Adrenal gland (tissue), 12 donors: ENCODE data around the gene CARS1. TPM values are rescaled to one million over a fixed set of nuclear protein-coding genes. Genes with fewer than 3 reads are reported as not detected.

ENCODE experiments used
- DNase-seq, 7 donors: peaks; one replicate each; pipeline ENCODE4 v3.0.0-alpha.2; 2019 to 2020
- H3K27ac ChIP-seq, 5 donors: fragments of 200-600 bp; sonication (generic) in 4 of 5; 1 replicate in 3 of 5; 2 replicates in 2 of 5; pipeline versions ENCODE4 v1.5.1 to v1.8.0; 2016 to 2020; ENCODE audit warnings: mild to moderate bottlenecking in 1 of 5
- H3K27me3 ChIP-seq: fragments of 200-600 bp; 2 replicates; pipeline ENCODE4 v1.8.0; 2021
- H3K36me3 ChIP-seq, 2 donors: fragments of 200-600 bp; replicated peaks in 1 of 2; 1 replicate in 1 of 2; 2 replicates in 1 of 2; pipeline versions ENCODE4 v1.5.1 to v1.8.0; 2018 to 2022
- H3K4me1 ChIP-seq, 2 donors: fragments of 200-600 bp; replicated peaks in 1 of 2; 1 replicate in 1 of 2; 2 replicates in 1 of 2; pipeline versions ENCODE4 v1.5.1 to v1.8.0; 2018 to 2021
- H3K4me3 ChIP-seq, 4 donors: fragments of 200-600 bp; sonication (generic) in 3 of 4; one replicate each; pipeline ENCODE4 v1.5.1; 2016 to 2018
- H3K9me3 ChIP-seq, 3 donors: fragments of 200-600 bp; sonication (generic) in 1 of 3; replicated peaks in 1 of 3; 1 replicate in 2 of 3; 2 replicates in 1 of 3; pipeline versions ENCODE4 v1.5.1 to v1.8.0; 2016 to 2021
- POLR2A ChIP-seq, 2 donors: fragments of 450-650 bp; IDR thresholded peaks; one replicate each; pipeline ENCODE4 v1.6.1; 2017; ENCODE audit warnings: antibody characterized with exemption in 2 of 2, mild to moderate bottlenecking in 2 of 2, moderate library complexity in 1 of 2
- WGBS, 4 donors: extraction: QIAGEN DNeasy Blood & Tissue Kit in 2 of 4; methylation state at CpG; one replicate each; pipeline versions ENCODE4 v1.1.5 to v1.1.7; 2013 to 2017; 5-methylcytosine and 5-hydroxymethylcytosine counted together
- intact Hi-C, 2 donors: fragments of 100-400 bp; cut with DNase I; formaldehyde crosslinking; loops; one replicate each; pipeline versions ENCODE4 v1.14.1 to v1.15.0; 2022 to 2023
- polyA plus RNA-seq, 3 donors: library from polyadenylated mRNA; stranded (reverse); fragments of 200-250 nt in 2 of 3; fragments of 350-450 nt in 1 of 3; fragmentation: Illumina TruSeq in 1 of 3; extraction: RNeasy Lipid Tissue Mini Kit (QIAGEN cat#74804) in 1 of 3; gene quantifications; one replicate each; pipeline ENCODE4 v1.2.3, GENCODE V29; 2013 to 2014
- total RNA-seq, 9 donors: library from RNA; depleted of rRNA in 4 of 9; stranded (reverse); fragments of >200 nt in 4 of 9; fragments of 120-200 nt in 1 of 9; fragmentation: NEBNext Ultra II Directional in 1 of 9; extraction: Animal tissue kit (Norgen Biotek cat#: 25700) in 1 of 9; gene quantifications; one replicate each; pipeline versions ENCODE4 v1.1.0 to v1.2.4, GENCODE V29; 2013 to 2023
- TF ChIP-seq, protein P1 (sequence below), 6 experiments: fragments of 450-650 bp in 4 of 6; fragments of 200-600 bp in 2 of 6; sonication (generic) in 1 of 6; IDR thresholded peaks; 1 replicate in 5 of 6; 2 replicates in 1 of 6; pipeline versions ENCODE4 v1.5.1 to v1.8.0; 2016 to 2021; ENCODE audit warnings: antibody characterized with exemption in 6 of 6, mild to moderate bottlenecking in 2 of 6, moderate library complexity in 1 of 6
- donor health status: healthy with polysubstance abuse.
- donor health status: Bipolar disorder and iron deficiency.
- donor health status: DM: yes; HTN: yes; CAD: no.
- donor health status: DM: no; HTN: no; CAD: no.
- donor health status: DM: no; HTN: no; CAD: no.
- donor health status: DM: yes; HTN: yes; CAD: no.

The CARS1 gene
- total and polyA plus RNA-seq, 12 donors: 17.2 to 46.7 (median 31.5) TPM

DNA sequence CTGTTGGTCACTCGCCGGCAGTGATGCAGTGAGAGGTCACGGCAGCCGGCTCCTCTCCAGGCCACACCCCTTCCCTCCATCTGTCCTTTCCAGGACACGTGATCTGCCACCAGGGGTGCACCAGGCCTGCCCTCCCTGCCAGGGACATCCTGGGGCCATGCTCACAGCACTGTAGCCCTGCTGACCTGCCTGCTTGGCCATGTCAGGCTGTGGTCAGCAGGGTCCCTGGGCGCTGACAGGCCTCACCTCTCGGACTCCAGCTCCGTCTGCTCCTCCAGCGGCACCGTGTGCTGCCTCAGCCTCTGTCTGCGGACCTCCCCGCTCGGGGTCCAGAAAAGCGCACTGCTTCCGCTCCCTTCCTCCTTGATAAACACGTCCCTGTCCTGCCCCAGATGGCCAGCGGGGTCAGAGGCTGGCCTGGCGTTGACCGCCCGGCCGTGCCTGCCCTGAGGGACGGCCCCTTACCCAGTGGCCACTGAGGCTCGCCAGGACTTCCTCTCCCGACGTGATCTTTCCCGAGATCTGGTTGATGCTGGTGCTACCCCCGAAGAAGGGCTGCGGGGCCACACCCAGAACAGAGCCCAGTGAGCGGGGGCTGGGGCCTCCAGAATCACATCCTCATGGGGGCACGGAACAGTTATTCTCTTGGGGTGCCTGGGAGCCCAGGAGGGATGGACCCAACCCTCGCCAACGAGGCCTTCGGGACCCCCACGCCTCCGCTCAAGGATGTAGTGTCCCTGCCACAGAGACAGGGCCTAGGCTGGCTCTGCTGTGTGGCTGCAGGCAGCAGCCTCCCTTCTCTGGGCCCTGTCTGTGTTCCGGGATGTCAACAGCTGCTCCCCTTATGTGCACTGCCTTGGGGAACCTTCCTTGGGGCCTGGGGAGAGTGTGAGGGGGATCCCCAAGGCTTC, 36.3 kb upstream of the CARS1 start:
- TF ChIP-seq, protein P1, sequence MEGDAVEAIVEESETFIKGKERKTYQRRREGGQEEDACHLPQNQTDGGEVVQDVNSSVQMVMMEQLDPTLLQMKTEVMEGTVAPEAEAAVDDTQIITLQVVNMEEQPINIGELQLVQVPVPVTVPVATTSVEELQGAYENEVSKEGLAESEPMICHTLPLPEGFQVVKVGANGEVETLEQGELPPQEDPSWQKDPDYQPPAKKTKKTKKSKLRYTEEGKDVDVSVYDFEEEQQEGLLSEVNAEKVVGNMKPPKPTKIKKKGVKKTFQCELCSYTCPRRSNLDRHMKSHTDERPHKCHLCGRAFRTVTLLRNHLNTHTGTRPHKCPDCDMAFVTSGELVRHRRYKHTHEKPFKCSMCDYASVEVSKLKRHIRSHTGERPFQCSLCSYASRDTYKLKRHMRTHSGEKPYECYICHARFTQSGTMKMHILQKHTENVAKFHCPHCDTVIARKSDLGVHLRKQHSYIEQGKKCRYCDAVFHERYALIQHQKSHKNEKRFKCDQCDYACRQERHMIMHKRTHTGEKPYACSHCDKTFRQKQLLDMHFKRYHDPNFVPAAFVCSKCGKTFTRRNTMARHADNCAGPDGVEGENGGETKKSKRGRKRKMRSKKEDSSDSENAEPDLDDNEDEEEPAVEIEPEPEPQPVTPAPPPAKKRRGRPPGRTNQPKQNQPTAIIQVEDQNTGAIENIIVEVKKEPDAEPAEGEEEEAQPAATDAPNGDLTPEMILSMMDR (IDR thresholded peaks at IDR 0.05): no peak
- no peak for TF ChIP-seq POLR2A (IDR thresholded peaks at IDR 0.05)
- Histone ChIP-seq H3K27ac (no peak overlapping the region), H3K9me3 (no peaks in the 10 kb centered on the region), H3K36me3 (peaks cover 0 to 3% of the 10 kb centered on the region in 2 donors), H3K4me1 (peaks cover 0 to 5% of the 10 kb centered on the region in 2 donors), H3K27me3 (no peaks in the 10 kb centered on the region), H3K4me3 (no peak overlapping the region)
- WGBS, 4 donors: 82 to 93% (median 86%) methylated on average over 7 to 36 of the region's 36 CpGs
- intact Hi-C loops: loop anchor here in 1 of 2 donors (2.0 kb wide), 1 partner anchor 55 kb away; no protein-coding TSS in a partner anchor
- peak in 1 of 7 donors; percentile 52 for DNase-seq

DNA sequence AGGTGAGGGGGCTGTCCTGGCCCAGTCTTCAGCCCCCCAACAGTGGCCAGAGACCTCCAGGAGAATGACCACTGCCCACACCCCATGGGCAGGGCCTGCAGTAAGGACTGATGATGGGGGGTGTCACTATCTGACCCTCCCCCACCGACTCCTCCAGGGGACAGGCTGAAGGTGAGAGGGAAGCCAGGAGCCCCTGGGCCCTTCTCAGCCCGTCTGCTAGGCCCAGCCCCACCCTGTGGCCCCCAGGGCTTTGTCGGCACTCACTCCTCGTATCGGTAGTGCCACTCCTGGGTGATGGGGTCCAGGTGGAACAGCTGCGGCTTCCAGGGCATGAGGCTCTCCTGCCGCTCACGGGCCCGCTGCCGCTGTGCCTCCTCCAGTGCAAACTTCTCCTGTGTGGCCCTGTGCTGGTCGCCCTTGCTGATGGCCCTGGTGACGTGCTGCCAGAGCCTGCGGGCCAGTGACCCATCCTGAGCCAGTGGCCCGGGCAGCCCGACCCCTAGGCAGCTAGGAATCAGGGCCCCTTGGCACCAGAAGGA, 35.4 kb upstream of the CARS1 start:
- peak in 1 of 7 donors; percentile 48 for DNase-seq
- 88 to 96% (median 89%) methylated on average over 8 to 15 of the region's 15 CpGs for WGBS, 4 donors
- Histone ChIP-seq H3K4me3 (no peak overlapping the region), H3K36me3 (peaks cover 0 to 3% of the 10 kb centered on the region in 2 donors), H3K27ac (no peak overlapping the region), H3K9me3 (no peaks in the 10 kb centered on the region), H3K4me1 (peaks cover 0 to 5% of the 10 kb centered on the region in 2 donors), H3K27me3 (no peaks in the 10 kb centered on the region)
- intact Hi-C loops: loop anchor here in 1 of 2 donors (2.0 kb wide), 1 partner anchor 54 kb away; no protein-coding TSS in a partner anchor
- no peak for TF ChIP-seq POLR2A (IDR thresholded peaks at IDR 0.05)
- TF ChIP-seq, protein P1 (IDR thresholded peaks at IDR 0.05): no peak

DNA sequence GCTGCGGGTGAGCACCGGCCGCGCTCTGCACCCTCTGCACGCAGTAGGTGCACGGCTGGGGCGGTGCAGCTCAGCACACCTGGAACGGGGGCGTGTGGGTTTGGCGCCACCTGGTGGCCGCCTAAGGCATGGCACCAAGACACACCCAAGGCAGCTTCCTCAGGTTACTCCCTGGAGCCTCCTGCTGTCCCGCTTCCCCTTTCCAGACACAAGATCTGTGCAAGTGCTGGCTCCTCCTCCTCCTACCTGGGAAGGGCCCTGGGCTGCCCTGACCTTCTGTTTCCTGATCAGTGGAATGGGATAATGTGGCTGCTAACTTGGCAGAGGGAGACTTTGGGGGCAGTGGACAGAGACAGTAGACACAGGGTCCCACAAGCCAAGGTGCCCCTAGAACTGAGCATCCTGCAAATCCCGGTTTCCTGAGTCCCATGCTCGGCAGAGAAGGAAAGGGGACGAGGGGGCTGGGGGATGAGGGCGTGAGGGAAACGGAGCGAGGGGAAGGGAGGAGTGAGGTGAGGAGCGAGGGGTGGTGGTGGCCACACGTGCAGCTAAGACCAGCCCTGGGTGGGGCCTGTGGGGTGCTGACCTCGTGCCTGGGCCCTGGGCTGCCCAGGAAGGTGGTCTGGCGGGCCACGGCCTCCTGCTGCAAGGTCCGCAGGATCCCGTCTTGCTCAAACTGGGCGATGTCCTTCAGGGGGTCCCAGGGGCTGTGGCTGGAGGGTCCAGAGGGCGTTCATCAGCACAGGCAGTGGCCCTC, 34.8 kb upstream of the CARS1 start:
- H3K4me3 ChIP-seq: no peak overlapping the region
- no peak overlapping the region for H3K27ac ChIP-seq
- peaks cover 0 to 5% of the 10 kb centered on the region in 2 donors for H3K4me1 ChIP-seq
- DNase-seq: peak; percentile 54 to 82 (median 70)
- intact Hi-C loops: loop anchor here (2.0 kb wide), 2 partner anchors 53 to 55 kb away; no protein-coding TSS in a partner anchor
- H3K36me3 ChIP-seq: no peaks in the 10 kb centered on the region
- no peaks in the 10 kb centered on the region for H3K27me3 ChIP-seq
- TF ChIP-seq, protein P1 (IDR thresholded peaks at IDR 0.05): peak; percentile 97 to 99 (median 98)
- TF ChIP-seq POLR2A (IDR thresholded peaks at IDR 0.05): no peak
- H3K9me3 ChIP-seq: no peaks in the 10 kb centered on the region
- 39 to 65% (median 39%) methylated on average over 15 to 27 of the region's 27 CpGs for WGBS, 4 donors
